GM12878 (cell line): ENCODE measurements around the gene STAT3.

Experiments used
- CHD2 ChIP-seq: IDR thresholded peaks from 2 replicates; pipeline ENCODE4 v1.6.1; 2011; ENCODE audit warnings: low read depth, low read length, improper control_type of control experiment, borderline replicate concordance
- CTCF ChIP-seq, 3 experiments: IDR thresholded peaks in 2 of 3; conservative IDR thresholded peaks in 1 of 3; 2 replicates each; pipeline ENCODE4 v1.5.1; 2011; ENCODE audit warnings: low read depth in 3 of 3, low read length in 3 of 3, mild to moderate bottlenecking in 3 of 3, control low read depth in 2 of 3, moderate library complexity in 2 of 3, inconsistent platforms in 1 of 3, mixed read lengths in 1 of 3; ENCODE audit not compliant: control insufficient read depth in 2 of 3, insufficient read depth in 1 of 3; ENCODE audit errors: extremely low read depth in 1 of 3
- MXI1 ChIP-seq: fragments of 150-350 bp; IDR thresholded peaks from 2 replicates; pipeline ENCODE4 v1.6.1; 2011; ENCODE audit warnings: low read depth, mild to moderate bottlenecking, inconsistent platforms, low read length, improper control_type of control experiment
- RFX5 ChIP-seq: IDR thresholded peaks from 2 replicates; pipeline ENCODE4 v1.6.1; 2011; ENCODE audit warnings: low read depth, low read length, improper control_type of control experiment

GRCh38 chr17:42372142-42372541 lies 16.1 kb downstream of the STAT3 start:
- TF ChIP-seq CTCF (IDR thresholded peaks at IDR 0.05 in 2 of 3, conservative IDR thresholded peaks at IDR 0.05 in 1 of 3; ENCODE audit: control insufficient read depth in 2 of 3, extremely low read depth in 1 of 3, insufficient read depth in 1 of 3, low read depth in 3 of 3, low read length in 3 of 3) (no peak), MXI1 (no peak), RFX5 (no peak), CHD2 (no peak)
